H1 (cell line): ENCODE measurements around the gene RFXAP. TPM values are rescaled to one million over a fixed set of nuclear protein-coding genes. Genes with fewer than 3 reads are reported as not detected.

Experiments
- CTCF ChIA-PET: fragments of 300-600 bp; sonication (Branson Sonifier 250); formaldehyde crosslinking; loops from one replicate; lab custom pipeline; 2021; ENCODE audit not compliant: partially characterized antibody; lab: Charles Lee
- POLR2A ChIA-PET: fragments of 300-600 bp; sonication (Branson Sonifier 250); formaldehyde crosslinking; loops from one replicate; lab custom pipeline; 2021; ENCODE audit warnings: inconsistent platforms; ENCODE audit not compliant: partially characterized antibody; lab: Charles Lee
- DNase-seq, 2 experiments: peaks; one replicate each; pipeline versions ENCODE4 v3.0.0 to v3.0.0-alpha.2; 2010 to 2022; ENCODE audit warnings: low spot score in 2 of 2, low read depth in 1 of 2, mixed read lengths in 1 of 2
- FAIRE-seq: peaks from 2 replicates; lab custom pipeline; 2011; peaks lifted over from hg19 to GRCh38; lab: Jason Lieb, UNC
- H2AFZ ChIP-seq: 2 replicates; pipeline ENCODE4 v1.8.1; 2012; ENCODE audit warnings: low read length, inconsistent platforms
- H2AK5ac ChIP-seq: 2 replicates; pipeline ENCODE4 v1.6.1; 2013; ENCODE audit warnings: low read depth, low read length
- H2BK120ac ChIP-seq: replicated peaks from 2 replicates; pipeline ENCODE3; 2013; ENCODE audit warnings: low read depth, low read length, inconsistent platforms
- H2BK12ac ChIP-seq: 2 replicates; pipeline ENCODE4 v1.6.1; 2013; ENCODE audit warnings: low read depth, low read length
- H2BK15ac ChIP-seq: 2 replicates; pipeline ENCODE4 v1.6.1; 2013; ENCODE audit warnings: low read length
- H2BK20ac ChIP-seq: 2 replicates; pipeline ENCODE4 v1.6.1; 2013; ENCODE audit warnings: low read length
- H2BK5ac ChIP-seq: 2 replicates; pipeline ENCODE4 v1.6.1; 2013; ENCODE audit warnings: low read depth, low read length
- H3K14ac ChIP-seq: 2 replicates; pipeline ENCODE4 v1.6.1; 2013; ENCODE audit warnings: inconsistent platforms; ENCODE audit not compliant: insufficient read length
- H3K18ac ChIP-seq: 2 replicates; pipeline ENCODE4 v1.6.1; 2013; ENCODE audit warnings: low read length; ENCODE audit errors: extremely low read depth
- H3K23ac ChIP-seq: 2 replicates; pipeline ENCODE4 v1.6.1; 2013; ENCODE audit warnings: inconsistent platforms; ENCODE audit not compliant: insufficient read length
- H3K23me2 ChIP-seq: 2 replicates; pipeline ENCODE4 v1.6.1; 2013; ENCODE audit warnings: low read depth, low read length
- H3K27ac ChIP-seq: 2 replicates; pipeline ENCODE4 v1.6.1; 2011; ENCODE audit warnings: low read depth, low read length, inconsistent platforms
- H3K27me3 ChIP-seq, 4 experiments: replicated peaks in 1 of 4; 1 replicate in 1 of 4; 2 replicates in 3 of 4; pipeline versions ENCODE4 v1.6.1 to v1.8.1; 2011 to 2013; ENCODE audit warnings: low read length in 3 of 4, mild to moderate bottlenecking in 3 of 4, inconsistent platforms in 2 of 4, mixed read lengths in 2 of 4, moderate library complexity in 1 of 4; ENCODE audit not compliant: control insufficient read depth in 3 of 4, insufficient read depth in 3 of 4; ENCODE audit errors: extremely low read depth in 1 of 4
- H3K36me3 ChIP-seq, 4 experiments: 2 replicates each; pipeline versions ENCODE4 v1.6.1 to v1.8.1; 2011 to 2013; ENCODE audit warnings: mild to moderate bottlenecking in 4 of 4, low read length in 3 of 4, moderate library complexity in 2 of 4, control low read depth in 1 of 4, inconsistent platforms in 1 of 4; ENCODE audit not compliant: insufficient read depth in 4 of 4, control insufficient read depth in 2 of 4
- H3K4ac ChIP-seq: replicated peaks from 2 replicates; pipeline ENCODE3; 2013; ENCODE audit warnings: low read length, low read depth, mixed read lengths, inconsistent platforms; ENCODE audit not compliant: insufficient read length
- H3K4me1 ChIP-seq, 4 experiments: replicated peaks in 1 of 4; 1 replicate in 1 of 4; 2 replicates in 3 of 4; pipeline versions ENCODE4 v1.6.1 to v1.8.1; 2011 to 2013; ENCODE audit warnings: low read length in 3 of 4, inconsistent platforms in 2 of 4, mixed read lengths in 1 of 4; ENCODE audit not compliant: insufficient read depth in 4 of 4, control insufficient read depth in 3 of 4
- H3K4me2 ChIP-seq, 2 experiments: 2 replicates each; pipeline versions ENCODE4 v1.6.1 to v1.8.1; 2011 to 2013; ENCODE audit warnings: low read depth in 2 of 2, low read length in 2 of 2, control low read depth in 1 of 2, inconsistent platforms in 1 of 2, mild to moderate bottlenecking in 1 of 2; ENCODE audit not compliant: insufficient read depth in 1 of 2
- H3K4me3 ChIP-seq, 4 experiments: fragments of 200-600, 300-600 bp in 1 of 4; sonication (generic), shearing (Covaris generic), sonication (Bioruptor Twin) in 1 of 4; 2 replicates each; pipeline versions ENCODE4 v1.5.1 to v1.8.1; 2011 to 2016; ENCODE audit warnings: low read length in 4 of 4, low read depth in 3 of 4, control low read depth in 2 of 4, inconsistent platforms in 2 of 4, mild to moderate bottlenecking in 2 of 4, mixed read lengths in 1 of 4, moderate library complexity in 1 of 4; ENCODE audit not compliant: insufficient read depth in 2 of 4; ENCODE audit errors: extremely low read depth in 1 of 4
- H3K56ac ChIP-seq: replicated peaks from 2 replicates; pipeline ENCODE3; 2013; ENCODE audit warnings: low read depth, mild to moderate bottlenecking, mixed read lengths, low read length, inconsistent platforms; ENCODE audit not compliant: insufficient read length
- H3K79me1 ChIP-seq: 2 replicates; pipeline ENCODE4 v1.6.1; 2013; ENCODE audit warnings: low read depth, low read length, control low read depth
- H3K79me2 ChIP-seq, 2 experiments: 2 replicates each; pipeline versions ENCODE4 v1.6.1 to v1.8.1; 2012 to 2013; ENCODE audit warnings: low read length in 2 of 2, mild to moderate bottlenecking in 2 of 2, inconsistent platforms in 1 of 2; ENCODE audit not compliant: insufficient read depth in 2 of 2, control insufficient read depth in 1 of 2
- H3K9ac ChIP-seq, 4 experiments: replicated peaks in 1 of 4; 1 replicate in 1 of 4; 2 replicates in 3 of 4; pipeline versions ENCODE4 v1.6.1 to v1.8.1; 2011 to 2013; ENCODE audit warnings: low read depth in 3 of 4, low read length in 3 of 4, control low read depth in 2 of 4, mild to moderate bottlenecking in 2 of 4, moderate library complexity in 2 of 4, inconsistent platforms in 1 of 4; ENCODE audit errors: extremely low read depth in 1 of 4
- H3K9me3 ChIP-seq, 2 experiments: 2 replicates each; pipeline versions ENCODE4 v1.6.1 to v1.8.1; 2012 to 2013; ENCODE audit warnings: mild to moderate bottlenecking in 2 of 2, moderate library complexity in 2 of 2, control low read depth in 1 of 2, inconsistent platforms in 1 of 2, low read depth in 1 of 2, low read length in 1 of 2, mixed read lengths in 1 of 2; ENCODE audit not compliant: insufficient read depth in 2 of 2
- H4K20me1 ChIP-seq, 2 experiments: replicated peaks in 1 of 2; 2 replicates each; pipeline versions ENCODE3 to v1.8.1; 2011 to 2013; ENCODE audit warnings: inconsistent platforms in 2 of 2, low read length in 2 of 2, mild to moderate bottlenecking in 1 of 2; ENCODE audit not compliant: insufficient read depth in 2 of 2, control insufficient read depth in 1 of 2
- H4K5ac ChIP-seq: 2 replicates; pipeline ENCODE4 v1.6.1; 2013; ENCODE audit warnings: low read length, low read depth, mixed read lengths, inconsistent platforms; ENCODE audit not compliant: insufficient read length
- H4K8ac ChIP-seq: 2 replicates; pipeline ENCODE4 v1.8.0; 2013; ENCODE audit warnings: mild to moderate bottlenecking, moderate library complexity, low read length, inconsistent platforms; ENCODE audit not compliant: insufficient read depth; ENCODE audit errors: extremely low read depth
- H4K91ac ChIP-seq: replicated peaks from 2 replicates; pipeline ENCODE3; 2013; ENCODE audit warnings: low read length, mixed read lengths, inconsistent platforms; ENCODE audit not compliant: insufficient read length
- EGR1 ChIP-seq: IDR thresholded peaks from 2 replicates; pipeline ENCODE4 v1.6.1; 2011; ENCODE audit warnings: low read depth, low read length, borderline replicate concordance
- HDAC2 ChIP-seq, 2 experiments: fragments of 300-600 bp in 1 of 2; sonication (generic) in 1 of 2; IDR thresholded peaks; 2 replicates each; pipeline ENCODE4 v1.6.1; 2011 to 2012; ENCODE audit warnings: low read depth in 2 of 2, low read length in 2 of 2, mild to moderate bottlenecking in 2 of 2, moderate library complexity in 2 of 2, borderline replicate concordance in 1 of 2, inconsistent platforms in 1 of 2
- HDAC6 ChIP-seq: IDR thresholded peaks from one replicate; pipeline ENCODE4 v1.7.1; 2012; ENCODE audit warnings: low read depth, mild to moderate bottlenecking, inconsistent platforms, low read length, moderate library complexity
- JUN ChIP-seq: IDR thresholded peaks from 2 replicates; pipeline ENCODE4 v1.6.1; 2011; ENCODE audit warnings: low read depth, mild to moderate bottlenecking, improper control_type of control experiment, low read length
- KDM1A ChIP-seq: fragments of 200-600, 300-600 bp; sonication (generic); IDR thresholded peaks from 2 replicates; pipeline ENCODE4 v1.7.1; 2016; ENCODE audit warnings: mild to moderate bottlenecking, low read length, borderline replicate concordance
- KDM5A ChIP-seq: fragments of 200-600 bp; IDR thresholded peaks from 2 replicates; pipeline ENCODE4 v1.7.1; 2012; ENCODE audit warnings: mild to moderate bottlenecking, low read length, inconsistent platforms, mixed read lengths
- MAFK ChIP-seq: IDR thresholded peaks from 2 replicates; pipeline ENCODE4 v1.6.1; 2012; ENCODE audit warnings: low read depth, mild to moderate bottlenecking, improper control_type of control experiment, low read length
- NRF1 ChIP-seq: IDR thresholded peaks from 2 replicates; pipeline ENCODE4 v1.6.1; 2011; ENCODE audit warnings: mild to moderate bottlenecking, low read depth, low read length, improper control_type of control experiment
- POLR2AphosphoS5 ChIP-seq: IDR thresholded peaks from 2 replicates; pipeline ENCODE4 v1.6.1; 2011; ENCODE audit warnings: low read depth, low read length
- SP2 ChIP-seq: IDR thresholded peaks from 2 replicates; pipeline ENCODE4 v1.6.1; 2012; ENCODE audit warnings: mild to moderate bottlenecking, low read length, inconsistent platforms
- SRF ChIP-seq: IDR thresholded peaks from 2 replicates; pipeline ENCODE4 v1.6.1; 2011; ENCODE audit warnings: mild to moderate bottlenecking, low read depth, low read length, moderate library complexity
- USF2 ChIP-seq: IDR thresholded peaks from 2 replicates; pipeline ENCODE4 v1.6.1; 2011; ENCODE audit warnings: low read length, improper control_type of control experiment
- YY1 ChIP-seq: IDR thresholded peaks from 2 replicates; pipeline ENCODE4 v1.6.1; 2011; ENCODE audit warnings: low read depth, mild to moderate bottlenecking, low read length
- WGBS, 2 experiments: shearing (Covaris generic) in 1 of 2; methylation state at CpG; one replicate each; pipeline versions ENCODE4 v1.1.6 to v1.1.7; 2013 to 2015; ENCODE audit warnings: low lambda C conversion rate in 2 of 2, mixed read lengths in 2 of 2, inconsistent platforms in 1 of 2, low coverage in 1 of 2, missing lambda C conversion rate in 1 of 2; ENCODE audit not compliant: insufficient replicate concordance in 2 of 2, insufficient coverage in 1 of 2, insufficient read length in 1 of 2; ENCODE audit errors: extremely low coverage in 1 of 2, missing lambda C conversion rate in 1 of 2; 5-methylcytosine and 5-hydroxymethylcytosine counted together
- polyA plus RNA-seq, 7 experiments: library from polyadenylated mRNA; depleted of rRNA in 3 of 7; stranded (reverse) in 5 of 7; unstranded in 2 of 7; fragments of >200 nt in 5 of 7; fragments of 200-250 nt in 2 of 7; gene quantifications; 1 replicate in 5 of 7; 2 replicates in 1 of 7; 4 replicates in 1 of 7; pipeline versions ENCODE4 v1.2.1 to v1.2.3, GENCODE V29; 2011 to 2013; ENCODE audit warnings: missing spikeins in 2 of 7, mixed read lengths in 2 of 7
- total RNA-seq: library from RNA; stranded (reverse); fragmentation: NEBNext Ultra II Directional; extraction: Animal tissue kit (Norgen Biotek cat#: 25700); gene quantifications from 2 replicates; pipeline ENCODE4 v1.2.1, GENCODE V29; 2021

The RFXAP gene
- total and polyA plus RNA-seq, 2 of the 8 experiments (the other 6 are each of a cell fraction or from before 2014, with no cell fraction given), result 5.2 to 11.5 TPM

DNA sequence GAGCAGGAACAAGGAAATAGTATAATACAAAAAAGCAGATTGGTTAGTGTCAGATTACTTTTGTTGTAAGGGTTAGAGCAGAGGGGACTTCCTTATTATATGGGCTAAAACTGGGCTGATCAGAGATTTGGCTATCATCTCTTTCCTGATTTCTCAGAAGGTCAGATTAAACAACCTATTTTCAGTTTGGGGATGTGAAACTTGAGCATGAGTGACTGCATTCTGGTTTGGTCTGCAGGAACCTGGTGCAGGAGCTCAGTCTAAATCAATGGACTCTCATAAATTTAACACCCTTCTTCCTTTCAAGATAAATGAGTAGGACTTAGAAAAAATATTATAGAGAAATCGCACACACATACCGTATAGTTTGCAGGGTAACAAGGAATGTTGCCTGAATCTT, 12.9 kb upstream of the RFXAP start:
- no peak overlapping the region for H3K4me2 ChIP-seq
- WGBS, 2 experiments, result 90% methylated on average over 2 of the region's 2 CpGs; no CpG with 5 or more reads in 1 of the 2 experiments
- no peak for TF ChIP-seq HDAC2 (IDR thresholded peaks at IDR 0.05; ENCODE audit: borderline replicate concordance in 1 of 2, low read depth in 2 of 2, low read length in 2 of 2)
- no peak for TF ChIP-seq POLR2AphosphoS5
- no peak for TF ChIP-seq KDM1A
- TF ChIP-seq KDM5A, result no peak
- no peak for TF ChIP-seq SRF
- no peak for TF ChIP-seq NRF1
- TF ChIP-seq HDAC6, result no peak
- no peak for TF ChIP-seq YY1
- TF ChIP-seq MAFK, result no peak
- no peak for TF ChIP-seq SP2
- no peak for TF ChIP-seq EGR1
- TF ChIP-seq USF2, result no peak
- no peak for TF ChIP-seq JUN

More for the DNA sequence above, 12.9 kb upstream of the RFXAP start:
- Histone ChIP-seq H2BK15ac (no peak overlapping the region), H2AFZ (no peak overlapping the region), H3K23ac (no peak overlapping the region), H3K56ac (no peak overlapping the region), H2BK120ac (no peak overlapping the region), H2BK5ac (no peak overlapping the region), H3K27me3 (no peaks in the 10 kb centered on the region), H2BK12ac (no peak overlapping the region), H4K8ac (no peak overlapping the region), H3K79me1 (no peaks in the 10 kb centered on the region), H2BK20ac (no peak overlapping the region), H4K91ac (no peak overlapping the region), H3K23me2 (no peaks in the 10 kb centered on the region), H3K18ac (no peak overlapping the region), H4K5ac (no peak overlapping the region), H3K9me3 (no peaks in the 10 kb centered on the region), H2AK5ac (no peak overlapping the region), H3K79me2 (no peaks in the 10 kb centered on the region), H3K36me3 (no peaks in the 10 kb centered on the region), H4K20me1 (no peaks in the 10 kb centered on the region), H3K9ac (no peak overlapping the region), H3K4ac (no peak overlapping the region), H3K4me1 (no peaks in the 10 kb centered on the region), H3K27ac (no peak overlapping the region), H3K4me3 (no peak overlapping the region), H3K14ac (no peak overlapping the region)
- ChIA-PET CTCF (interaction anchor here (1.4 to 3.5 kb wide), 2 partner anchors 9 to 20 kb away, joined by 7 to 22 read pairs; no protein-coding TSS in a partner anchor), POLR2A (interaction anchor here (1.2 kb wide), 1 partner anchor 9 kb away, joined by 3 read pairs; no protein-coding TSS in a partner anchor)
- DNase-seq (no peak), FAIRE-seq (no peak)
